Lung (tissue), 12 donors: ENCODE measurements around the gene DDN. TPM values are rescaled to one million over a fixed set of nuclear protein-coding genes. Genes with fewer than 3 reads are reported as not detected.

Experiments
- ATAC-seq: fragments of 200-7000 bp; cut with Tn5 transposase; one replicate; pipeline ENCODE4 v1.9.1; 2020; ENCODE audit warnings: moderate number of reproducible peaks; ENCODE audit not compliant: insufficient read depth, low FRiP score
- DNase-seq, 3 donors: peaks; one replicate each; pipeline ENCODE4 v3.0.0-alpha.2; 2013 to 2017
- H3K27ac ChIP-seq, 2 donors: one replicate each; pipeline ENCODE4 v1.5.1; 2013; ENCODE audit warnings: mild to moderate bottlenecking in 2 of 2, moderate library complexity in 2 of 2, control low read depth in 1 of 2, inconsistent platforms in 1 of 2, low read depth in 1 of 2, low read length in 1 of 2
- H3K27me3 ChIP-seq, 3 donors: one replicate each; pipeline ENCODE4 v1.5.1; 2013; ENCODE audit warnings: low read length in 2 of 3; ENCODE audit not compliant: control insufficient read depth in 3 of 3, insufficient read depth in 3 of 3
- H3K36me3 ChIP-seq, 4 donors: one replicate each; pipeline ENCODE4 v1.5.1; 2013; ENCODE audit warnings: low read length in 4 of 4, mild to moderate bottlenecking in 1 of 4, moderate library complexity in 1 of 4; ENCODE audit not compliant: control insufficient read depth in 4 of 4, insufficient read depth in 4 of 4
- H3K4me1 ChIP-seq, 5 donors: one replicate each; pipeline ENCODE4 v1.5.1; 2013; ENCODE audit warnings: low read length in 5 of 5, mild to moderate bottlenecking in 2 of 5, moderate library complexity in 1 of 5; ENCODE audit not compliant: control insufficient read depth in 5 of 5, insufficient read depth in 5 of 5
- H3K4me3 ChIP-seq: one replicate; pipeline ENCODE4 v1.5.1; 2013; ENCODE audit warnings: mild to moderate bottlenecking, control low read depth, moderate library complexity
- H3K9ac ChIP-seq, 2 donors: one replicate each; pipeline ENCODE4 v1.5.1; 2013; ENCODE audit warnings: low read length in 2 of 2, control low read depth in 1 of 2; ENCODE audit not compliant: insufficient read depth in 1 of 2
- H3K9me3 ChIP-seq, 4 donors: one replicate each; pipeline ENCODE4 v1.5.1; 2013; ENCODE audit warnings: low read length in 3 of 4, mild to moderate bottlenecking in 1 of 4, moderate library complexity in 1 of 4; ENCODE audit not compliant: control insufficient read depth in 4 of 4, insufficient read depth in 3 of 4
- CTCF ChIP-seq: IDR thresholded peaks from 2 replicates; pipeline ENCODE4 v1.5.1; 2012; ENCODE audit warnings: mild to moderate bottlenecking; ENCODE audit errors: control extremely low read depth, extremely low read depth
- whole genome bisulfite sequencing, 2 donors: extraction: QIAGEN DNeasy Blood & Tissue Kit; methylation state at CpG; one replicate each; pipeline ENCODE4 v1.1.7; 2013; 5-methylcytosine and 5-hydroxymethylcytosine counted together
- polyA plus RNA-seq, 2 donors: library from polyadenylated mRNA; stranded (reverse); fragments of 200-250 nt; gene quantifications; one replicate each; pipeline ENCODE4 v1.2.1, GENCODE V29; 2013
- total RNA-seq, 2 donors: library from RNA; depleted of rRNA in 1 of 2; stranded (reverse); fragments of >200 nt in 1 of 2; gene quantifications; one replicate each; pipeline ENCODE4 v1.2.1, GENCODE V29; 2014 to 2021
- donor health status: control.
- donor health status: control.
- donor health status: Bipolar disorder and iron deficiency.
- donor health status: healthy.
- donor health status: DM: yes; HTN: yes; CAD: no.

The DDN gene
- total and polyA plus RNA-seq, 4 donors, result 0.04 to 0.12 (median 0.09) TPM

- 81 to 94% methylated on average over 3 of the region's 3 CpGs for WGBS, 2 donors
- no peak for ATAC-seq
Observed at GRCh38 chr12:48968467-48968866, 30.7 kb downstream of the DDN start.

GRCh38 chr12:48967991-48968390, 31.2 kb downstream of the DDN start:
- Histone ChIP-seq H3K27ac (no peak overlapping the region), H3K36me3 (no peaks in the 10 kb centered on the region), H3K4me1 (peaks cover 0 to 13% (median 10%) of the 10 kb centered on the region in 5 donors), H3K9ac (no peak overlapping the region), H3K9me3 (peaks cover 0 to 1% (median 0%) of the 10 kb centered on the region in 4 donors), H3K4me3 (no peak overlapping the region), H3K27me3 (peaks cover 0 to 68% (median 49%) of the 10 kb centered on the region in 3 donors)
- DNase-seq (no peak), ATAC-seq (no peak)
- 84 to 85% methylated on average over 7 of the region's 7 CpGs for WGBS, 2 donors
- no peak for TF ChIP-seq CTCF

More at GRCh38 chr12:48968467-48968866, 30.7 kb downstream of the DDN start:
- DNase-seq, result no peak
- Histone ChIP-seq H3K9ac (no peak overlapping the region), H3K36me3 (no peaks in the 10 kb centered on the region), H3K9me3 (peaks cover 0 to 1% (median 0%) of the 10 kb centered on the region in 4 donors), H3K27me3 (peaks cover 0 to 73% (median 53%) of the 10 kb centered on the region in 3 donors), H3K27ac (no peak overlapping the region), H3K4me3 (no peak overlapping the region), H3K4me1 (peaks cover 0 to 13% (median 10%) of the 10 kb centered on the region in 5 donors)
- TF ChIP-seq CTCF, result no peak

- no peak for TF ChIP-seq CTCF
- ATAC-seq (no peak), DNase-seq (no peak)
- no peak overlapping the region for H3K27ac ChIP-seq
- no peaks in the 10 kb centered on the region for H3K9me3 ChIP-seq
- H3K4me1 ChIP-seq, result peaks cover 0 to 13% (median 10%) of the 10 kb centered on the region in 5 donors
- H3K36me3 ChIP-seq, result no peaks in the 10 kb centered on the region
- no peak overlapping the region for H3K4me3 ChIP-seq
- H3K27me3 ChIP-seq, result peaks cover 0 to 52% (median 34%) of the 10 kb centered on the region in 3 donors
- H3K9ac ChIP-seq, result no peak overlapping the region
- 80 to 81% methylated on average over 20 of the region's 20 CpGs for WGBS, 2 donors
Observed at GRCh38 chr12:48966177-48966895, 32.8 kb downstream of the DDN start.
